22Rv1 (cell line): ENCODE results near the gene RTN4R.

Source experiments
- CTCF ChIP-seq: fragments of 450-650 bp; IDR thresholded peaks from 2 replicates; pipeline ENCODE4 v1.5.1; 2017; ENCODE audit warnings: mild to moderate bottlenecking
- ZFX ChIP-seq: fragments of 450-650 bp; IDR thresholded peaks from 2 replicates; pipeline ENCODE4 v1.6.1; 2017; ENCODE audit warnings: antibody characterized with exemption, borderline replicate concordance

- TF ChIP-seq CTCF (no peak), ZFX (no peak)
Measured at GRCh38 chr22:20296598-20296997, 28.5 kb upstream of the RTN4R start.
